Muscle layer of colon (tissue), 2 donors: ENCODE data around the gene TSG101.

Experiments
- H3K27ac ChIP-seq: one replicate; pipeline ENCODE4 v1.7.0; 2013; ENCODE audit warnings: low read depth, mild to moderate bottlenecking, low read length, moderate library complexity
- H3K27me3 ChIP-seq, 2 donors: one replicate each; pipeline ENCODE4 v1.7.0; 2013; ENCODE audit warnings: low read length in 2 of 2, mild to moderate bottlenecking in 2 of 2; ENCODE audit not compliant: insufficient read depth in 2 of 2, control insufficient read depth in 1 of 2
- H3K36me3 ChIP-seq: one replicate; pipeline ENCODE4 v1.7.0; 2013; ENCODE audit warnings: mild to moderate bottlenecking, low read length; ENCODE audit not compliant: insufficient read depth
- H3K4me1 ChIP-seq: one replicate; pipeline ENCODE4 v1.7.0; 2013; ENCODE audit warnings: mild to moderate bottlenecking, low read length; ENCODE audit not compliant: insufficient read depth
- H3K4me3 ChIP-seq, 2 donors: one replicate each; pipeline ENCODE4 v1.7.0; 2013; ENCODE audit warnings: low read length in 2 of 2, low read depth in 1 of 2, mild to moderate bottlenecking in 1 of 2, moderate library complexity in 1 of 2
- H3K9ac ChIP-seq: one replicate; pipeline ENCODE4 v1.7.0; 2013; ENCODE audit warnings: low read length
- H3K9me3 ChIP-seq: one replicate; pipeline ENCODE4 v1.7.0; 2013; ENCODE audit warnings: mild to moderate bottlenecking, low read length
- donor health status: abdominal sarcoma.
- donor health status: Adenocarcinoma of cecum.

Gene TSG101

DNA sequence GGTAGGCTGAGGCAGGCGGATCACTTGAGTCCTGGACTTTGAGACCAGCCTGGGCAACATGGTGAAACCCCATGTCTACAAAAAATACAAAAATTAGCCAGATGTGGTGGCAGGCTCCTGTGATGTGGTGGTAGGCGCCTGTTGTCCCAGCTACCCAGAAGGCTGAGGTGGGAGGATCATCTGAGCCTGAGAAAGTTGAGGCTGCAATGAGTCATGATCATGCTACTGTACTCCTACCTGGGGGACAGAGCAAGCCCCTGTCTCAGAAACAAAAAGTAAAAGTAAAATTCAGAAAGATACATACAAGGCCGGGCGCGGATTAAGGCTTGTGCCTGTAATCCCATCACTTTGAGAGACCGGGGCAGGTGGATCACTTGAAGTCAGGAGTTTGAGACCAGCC, 64.8 kb downstream of the TSG101 start:
- Histone ChIP-seq H3K27me3 (no peaks in the 10 kb centered on the region), H3K9me3 (no peaks in the 10 kb centered on the region), H3K9ac (no peak overlapping the region)

DNA sequence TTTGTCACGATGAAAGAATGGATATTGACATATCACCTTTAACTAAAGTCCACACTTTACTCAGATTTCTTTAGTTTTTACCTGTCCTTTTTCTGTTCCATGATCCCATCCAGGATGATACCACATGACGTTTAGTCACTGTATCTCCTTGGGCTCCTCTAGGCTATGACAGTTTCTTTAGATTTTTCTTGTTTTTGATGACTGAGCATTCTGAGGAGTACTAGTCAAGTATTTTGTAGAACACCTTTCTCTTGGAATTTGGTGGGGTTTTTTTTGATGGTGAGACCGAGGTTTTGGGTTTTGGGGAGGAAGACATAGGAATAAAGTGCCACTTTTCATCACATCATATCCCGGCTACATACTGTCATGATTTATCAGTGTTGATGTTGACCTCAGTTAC, 67.1 kb downstream of the TSG101 start:
- Histone ChIP-seq H3K4me3 (no peak overlapping the region), H3K27ac (no peak overlapping the region), H3K9ac (no peak overlapping the region), H3K27me3 (no peaks in the 10 kb centered on the region), H3K4me1 (no peaks in the 10 kb centered on the region), H3K36me3 (no peaks in the 10 kb centered on the region), H3K9me3 (no peaks in the 10 kb centered on the region)

More for the DNA sequence above, 64.8 kb downstream of the TSG101 start:
- H3K36me3 ChIP-seq: no peaks in the 10 kb centered on the region
- H3K4me1 ChIP-seq: no peaks in the 10 kb centered on the region
- H3K27ac ChIP-seq: no peak overlapping the region
- H3K4me3 ChIP-seq: no peak overlapping the region

DNA sequence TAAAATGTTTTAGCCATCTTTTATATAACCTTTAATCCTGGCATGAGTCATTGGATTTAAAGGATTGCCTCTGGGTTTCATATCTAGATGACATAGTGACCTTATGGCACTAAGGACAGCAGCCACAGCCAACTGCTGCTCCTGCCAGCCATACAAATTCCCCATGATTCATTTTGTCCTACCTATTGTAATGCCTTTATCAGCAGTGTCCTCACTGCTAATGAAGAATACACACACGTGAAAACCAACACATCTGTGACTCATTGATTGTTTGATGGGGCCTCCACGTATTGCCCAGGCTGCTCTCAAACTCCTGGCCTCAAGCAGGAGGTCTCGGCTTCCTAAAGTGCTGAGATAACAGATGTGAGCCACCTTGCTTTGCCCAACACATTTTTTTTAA, 69.3 kb downstream of the TSG101 start:
- Histone ChIP-seq H3K9ac (no peak overlapping the region), H3K4me3 (no peak overlapping the region)

DNA sequence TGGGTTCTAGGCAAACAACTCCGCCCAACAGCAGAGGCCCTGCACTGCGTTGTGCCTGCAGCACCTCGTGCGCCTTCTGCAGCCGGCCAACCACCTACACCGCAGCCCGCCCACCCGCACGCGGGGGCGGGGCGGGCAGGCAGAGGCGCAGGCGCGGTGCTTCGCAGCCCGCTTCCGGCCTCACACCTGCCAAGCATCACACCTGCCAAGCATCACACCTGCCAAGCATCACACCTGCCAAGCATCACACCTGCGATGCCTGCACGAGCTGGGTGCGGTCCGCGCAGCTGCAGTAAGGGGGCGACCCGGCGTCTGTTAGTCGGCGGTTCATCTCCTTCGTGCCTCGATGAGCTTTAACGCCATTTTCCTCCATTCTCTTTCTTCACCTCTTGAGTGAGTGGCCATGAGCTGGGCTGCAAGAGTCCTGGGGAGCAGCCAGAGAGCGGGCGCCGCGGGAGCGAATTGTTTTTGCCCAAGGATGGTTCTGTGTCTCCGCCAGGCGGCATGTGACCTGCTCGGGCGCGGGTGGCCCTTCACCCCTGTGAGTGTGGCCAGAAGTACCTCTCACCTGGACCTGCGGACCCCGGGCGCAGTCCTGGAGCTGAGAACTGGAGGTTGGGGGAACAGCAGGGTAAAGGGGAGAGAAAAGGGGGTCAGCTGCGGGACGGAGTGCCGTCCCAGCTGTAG, 70.9 kb downstream of the TSG101 start, which contains the start of gene LDHAL6A:
Gene LDHAL6A (plus strand): TSS at position 171 of the 687 bp plus-strand sequence. CDS start 825 bp downstream, outside the sequence.
- no peak within 1 kb of the TSS for H3K4me3 ChIP-seq
- no peak within 1 kb of the TSS for H3K9ac ChIP-seq
- H3K27me3 ChIP-seq: no peaks in the 10 kb centered on the region
- no peaks in the 10 kb centered on the region for H3K9me3 ChIP-seq
- no peaks in the 10 kb centered on the region for H3K4me1 ChIP-seq
- no peak within 1 kb of the TSS for H3K27ac ChIP-seq
- no peaks in the 10 kb centered on the region for H3K36me3 ChIP-seq

More for the DNA sequence above, 69.3 kb downstream of the TSG101 start:
- H3K27me3 ChIP-seq: no peaks in the 10 kb centered on the region
- H3K4me1 ChIP-seq: no peaks in the 10 kb centered on the region
- no peak overlapping the region for H3K27ac ChIP-seq
- H3K9me3 ChIP-seq: no peaks in the 10 kb centered on the region
- H3K36me3 ChIP-seq: no peaks in the 10 kb centered on the region

DNA sequence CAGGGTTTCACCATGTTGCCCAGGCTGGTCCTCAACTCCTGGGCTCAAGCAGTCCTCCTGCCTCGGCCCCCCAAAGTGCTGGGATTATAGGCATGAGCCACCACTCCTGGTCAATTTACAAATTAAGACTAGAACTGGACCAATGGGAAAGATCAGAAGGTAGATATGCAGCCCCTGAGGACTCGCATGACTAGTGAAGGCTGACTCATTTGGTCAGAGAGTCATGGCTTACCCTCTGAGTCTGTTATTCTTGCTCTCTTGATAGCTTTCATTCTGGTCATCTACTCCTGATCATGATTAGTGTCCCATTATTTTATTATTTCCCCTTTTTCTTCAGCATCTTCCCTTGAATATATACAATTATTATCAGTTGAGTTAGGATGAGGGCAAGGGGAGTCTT, 73.8 kb downstream of the TSG101 start:
- no peak overlapping the region for H3K4me3 ChIP-seq
- no peak overlapping the region for H3K9ac ChIP-seq
- no peaks in the 10 kb centered on the region for H3K4me1 ChIP-seq
- H3K27me3 ChIP-seq: no peaks in the 10 kb centered on the region
- H3K27ac ChIP-seq: no peak overlapping the region
- no peaks in the 10 kb centered on the region for H3K36me3 ChIP-seq
- no peaks in the 10 kb centered on the region for H3K9me3 ChIP-seq

DNA sequence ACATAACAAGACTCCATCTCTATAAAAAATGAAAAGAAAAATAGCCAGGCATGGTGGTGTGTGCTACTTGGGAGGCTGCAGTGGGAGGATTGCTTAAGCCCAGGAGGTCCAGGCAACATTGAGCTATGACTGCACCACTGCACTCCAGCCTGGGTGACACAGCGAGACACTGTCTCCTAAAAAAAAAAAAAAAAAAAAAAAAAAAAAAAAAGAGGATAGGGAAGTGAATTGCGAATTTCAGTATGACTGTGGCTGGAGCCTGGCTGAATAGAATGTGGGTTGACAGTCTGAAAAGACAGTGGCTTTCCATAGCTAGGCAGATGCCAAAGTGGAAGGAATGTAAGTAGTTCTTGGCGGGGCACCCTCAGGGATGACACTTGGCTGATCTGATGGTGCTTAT, 77.5 kb downstream of the TSG101 start:
- no peak overlapping the region for H3K27ac ChIP-seq
- no peaks in the 10 kb centered on the region for H3K4me1 ChIP-seq
- no peaks in the 10 kb centered on the region for H3K36me3 ChIP-seq
- H3K4me3 ChIP-seq: no peak overlapping the region
- H3K27me3 ChIP-seq: no peaks in the 10 kb centered on the region
- H3K9me3 ChIP-seq: no peaks in the 10 kb centered on the region
- H3K9ac ChIP-seq: no peak overlapping the region

DNA sequence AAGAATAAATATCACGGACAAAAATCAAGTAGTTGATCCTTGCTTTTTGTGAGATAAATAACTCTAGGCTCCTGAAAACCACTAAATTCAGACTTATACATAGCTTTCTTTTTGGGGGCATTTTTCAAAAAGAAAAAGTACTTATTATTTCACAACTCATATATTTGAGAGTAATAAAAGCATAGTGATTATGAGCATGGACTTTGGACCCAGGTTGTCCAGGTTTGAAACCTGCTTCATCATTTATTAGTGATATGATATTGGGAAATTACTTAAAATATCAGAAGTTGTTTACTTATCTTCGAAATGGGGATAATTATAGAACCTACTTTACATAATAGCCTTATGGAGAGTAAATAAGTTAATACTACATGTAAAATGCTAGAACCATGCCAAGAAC, 88.1 kb downstream of the TSG101 start:
- H3K4me3 ChIP-seq: no peak overlapping the region
- H3K9ac ChIP-seq: no peak overlapping the region
- H3K4me1 ChIP-seq: no peaks in the 10 kb centered on the region
- H3K27me3 ChIP-seq: no peaks in the 10 kb centered on the region
- H3K27ac ChIP-seq: no peak overlapping the region
- H3K9me3 ChIP-seq: no peaks in the 10 kb centered on the region
- H3K36me3 ChIP-seq: no peaks in the 10 kb centered on the region
